ENCODE results near the gene ZNG1C.
"Not testable (repeated sequence)": the region's sequence is repeated elsewhere in the genome, so short reads cannot be mapped to it uniquely, and the experiment has no call there.

- not testable (repeated sequence) for TF ChIP-seq CTCF, POLR2A (IDR thresholded peaks at IDR 0.05)
Measured at GRCh38 chr9:68338000-68338399, 96.2 kb downstream of the ZNG1C start.

All from body of pancreas (tissue), 4 donors.